A673 (cell line): ENCODE results near the gene SEPTIN1. TPM values are rescaled to one million over a fixed set of nuclear protein-coding genes. Genes with fewer than 3 reads are reported as not detected.

Experiments used
- BruUV-seq: library from RNA; stranded (reverse); fragments of 400-500 nt; replicated peaks from 2 replicates; lab custom pipeline; 2021; lab: Mats Ljungman, UMichigan
- CTCF ChIA-PET: fragments of 300-600 bp; sonication (Branson Sonifier 250); formaldehyde crosslinking; loops from one replicate; lab custom pipeline; 2022; ENCODE audit warnings: antibody characterized with exemption; lab: Charles Lee
- POLR2A ChIA-PET: fragments of 300-600 bp; sonication (Branson Sonifier 250); formaldehyde crosslinking; loops from one replicate; lab custom pipeline; 2022; ENCODE audit warnings: antibody characterized with exemption; ENCODE audit not compliant: low non-redundant PET; lab: Charles Lee
- DNase-seq: peaks from one replicate; pipeline ENCODE4 v3.0.0-alpha.2; 2015; ENCODE audit warnings: low spot score
- H3K27ac ChIP-seq: fragments of 200-600 bp; sonication (generic); 2 replicates; pipeline ENCODE4 v1.5.1; 2016; ENCODE audit warnings: mixed run types, low read depth, mild to moderate bottlenecking, mixed read lengths, antibody characterized with exemption, low read length; ENCODE audit not compliant: poor library complexity, severe bottlenecking
- H3K27me3 ChIP-seq: fragments of 200-600 bp; sonication (generic); replicated peaks from 2 replicates; pipeline ENCODE4 v1.6.1; 2017; ENCODE audit warnings: mixed run types, low read depth, mild to moderate bottlenecking, mixed read lengths, antibody characterized with exemption, low read length; ENCODE audit not compliant: insufficient read depth, poor library complexity
- H3K36me3 ChIP-seq: fragments of 200-600 bp; sonication (generic); 2 replicates; pipeline ENCODE4 v1.6.1; 2016; ENCODE audit warnings: mixed run types, mild to moderate bottlenecking, mixed read lengths, antibody characterized with exemption, low read length; ENCODE audit not compliant: insufficient read depth, poor library complexity, severe bottlenecking
- H3K4me1 ChIP-seq: fragments of 200-600 bp; sonication (generic); 2 replicates; pipeline ENCODE4 v1.6.1; 2017; ENCODE audit warnings: mixed run types, mild to moderate bottlenecking, mixed read lengths, antibody characterized with exemption, low read length; ENCODE audit not compliant: insufficient read depth, poor library complexity, severe bottlenecking
- H3K4me3 ChIP-seq: fragments of 200-600 bp; sonication (generic); 2 replicates; pipeline ENCODE4 v1.5.1; 2016; ENCODE audit warnings: low read depth, mixed run types, mild to moderate bottlenecking, mixed read lengths, low read length; ENCODE audit not compliant: poor library complexity, severe bottlenecking
- H3K9me3 ChIP-seq: fragments of 200-600 bp; sonication (generic); 2 replicates; pipeline ENCODE4 v1.6.1; 2016; ENCODE audit warnings: mixed run types, low read depth, mild to moderate bottlenecking, mixed read lengths, antibody characterized with exemption, low read length; ENCODE audit not compliant: poor library complexity, severe bottlenecking
- EZH2 ChIP-seq: fragments of 200-600 bp; sonication (generic); IDR thresholded peaks from 2 replicates; pipeline ENCODE4 v1.6.1; 2017; ENCODE audit warnings: borderline replicate concordance, low read depth, mild to moderate bottlenecking, mixed read lengths, antibody characterized with exemption, low read length; ENCODE audit not compliant: poor library complexity, severe bottlenecking
- intact Hi-C: fragments of 100-400 bp; cut with micrococcal nuclease; formaldehyde crosslinking; loops from one replicate; pipeline ENCODE4 v1.10.0; 2022; ENCODE audit not compliant: unreplicated experiment
- total RNA-seq: library from RNA; stranded (reverse); gene quantifications from 2 replicates; pipeline ENCODE4 v1.2.3, GENCODE V29; 2021
- TF ChIP-seq, protein P1 (sequence below): fragments of 300-800, 200-600 bp; sonication (generic); conservative IDR thresholded peaks from 2 replicates; pipeline ENCODE4 v1.5.1; 2017; ENCODE audit warnings: low read depth, mild to moderate bottlenecking, antibody characterized with exemption, low read length, moderate library complexity, mixed read lengths

Gene SEPTIN1
- total RNA-seq, 1 experiment from 2014 or later: 0.86 TPM

- peak overlapping the region; percentile 100 for H3K27ac ChIP-seq
- POLR2A ChIA-PET: interaction anchor here (0.6 to 0.8 kb wide), 2 partner anchors 29 to 51 kb away, joined by 3 read pairs; no protein-coding TSS in a partner anchor
Observed at GRCh38 chr16:30377812-30378235, 4.5 kb downstream of the SEPTIN1 start.

DNA sequence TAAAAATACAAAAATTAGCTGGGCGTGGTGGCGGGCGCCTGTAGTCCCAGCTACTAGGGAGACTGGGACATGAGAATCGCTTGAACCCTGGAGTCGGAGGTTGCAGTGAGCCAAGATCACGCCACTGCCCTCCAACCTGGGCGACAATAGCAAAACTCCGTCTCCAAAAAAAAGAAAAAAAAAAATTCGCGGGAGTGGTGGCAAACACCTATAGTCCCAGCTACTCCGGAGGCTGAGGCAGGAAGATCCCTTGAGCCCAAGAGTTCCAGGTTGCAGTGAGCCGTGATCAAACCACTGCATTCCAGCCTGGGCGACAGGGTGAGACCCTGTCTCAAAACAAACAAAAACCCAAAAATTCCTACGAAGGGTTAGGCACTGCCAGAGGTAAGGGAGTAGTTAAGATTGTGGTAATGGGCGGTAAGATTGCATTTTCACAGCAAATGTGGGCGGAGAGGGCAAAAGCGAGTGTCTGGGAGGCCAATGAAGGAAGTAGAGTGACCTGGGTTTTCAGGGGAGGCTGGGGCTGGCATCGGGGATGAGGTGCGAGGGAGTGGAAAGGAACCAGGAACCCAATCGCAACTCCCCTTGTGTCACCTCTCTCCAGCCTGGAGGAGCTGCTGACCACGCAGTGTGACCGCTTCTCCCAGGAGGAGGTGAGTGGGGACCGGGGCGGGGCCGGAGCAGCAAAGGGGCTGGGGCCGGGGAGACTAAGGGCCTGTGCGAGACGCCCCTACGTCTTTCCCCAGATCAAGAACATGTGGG is 5.1 kb downstream of the SEPTIN1 start:
- no peak for TF ChIP-seq EZH2
- TF ChIP-seq, protein P1, sequence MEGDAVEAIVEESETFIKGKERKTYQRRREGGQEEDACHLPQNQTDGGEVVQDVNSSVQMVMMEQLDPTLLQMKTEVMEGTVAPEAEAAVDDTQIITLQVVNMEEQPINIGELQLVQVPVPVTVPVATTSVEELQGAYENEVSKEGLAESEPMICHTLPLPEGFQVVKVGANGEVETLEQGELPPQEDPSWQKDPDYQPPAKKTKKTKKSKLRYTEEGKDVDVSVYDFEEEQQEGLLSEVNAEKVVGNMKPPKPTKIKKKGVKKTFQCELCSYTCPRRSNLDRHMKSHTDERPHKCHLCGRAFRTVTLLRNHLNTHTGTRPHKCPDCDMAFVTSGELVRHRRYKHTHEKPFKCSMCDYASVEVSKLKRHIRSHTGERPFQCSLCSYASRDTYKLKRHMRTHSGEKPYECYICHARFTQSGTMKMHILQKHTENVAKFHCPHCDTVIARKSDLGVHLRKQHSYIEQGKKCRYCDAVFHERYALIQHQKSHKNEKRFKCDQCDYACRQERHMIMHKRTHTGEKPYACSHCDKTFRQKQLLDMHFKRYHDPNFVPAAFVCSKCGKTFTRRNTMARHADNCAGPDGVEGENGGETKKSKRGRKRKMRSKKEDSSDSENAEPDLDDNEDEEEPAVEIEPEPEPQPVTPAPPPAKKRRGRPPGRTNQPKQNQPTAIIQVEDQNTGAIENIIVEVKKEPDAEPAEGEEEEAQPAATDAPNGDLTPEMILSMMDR: no peak
- no peaks in the 10 kb centered on the region for H3K27me3 ChIP-seq
- peak overlapping the region; percentile 88 for H3K4me3 ChIP-seq
- ChIA-PET POLR2A (interaction anchor here (0.6 kb wide), 1 partner anchor 50 kb away, joined by 3 read pairs; no protein-coding TSS in a partner anchor), CTCF (interaction anchor here (0.8 kb wide), 1 partner anchor 221 kb away, joined by 4 read pairs; no protein-coding TSS in a partner anchor)
- H3K4me1 ChIP-seq: peaks cover 6% of the 10 kb centered on the region
- intact Hi-C loops: no loop called here
- peak overlapping the region; percentile 100 for H3K27ac ChIP-seq
- H3K9me3 ChIP-seq: no peaks in the 10 kb centered on the region
- no TSS peak for BruUV-seq
- no peaks in the 10 kb centered on the region for H3K36me3 ChIP-seq
- DNase-seq: no peak

More at GRCh38 chr16:30377812-30378235, 4.5 kb downstream of the SEPTIN1 start:
- peak; percentile 92 for DNase-seq
- H3K4me3 ChIP-seq: peak overlapping the region; percentile 88
- H3K27me3 ChIP-seq: no peaks in the 10 kb centered on the region
- BruUV-seq: TSS peak; percentile 79
- H3K36me3 ChIP-seq: no peaks in the 10 kb centered on the region
- intact Hi-C loops: no loop called here
- H3K9me3 ChIP-seq: no peaks in the 10 kb centered on the region
- TF ChIP-seq, protein P1: no peak
- no peak for TF ChIP-seq EZH2
- CTCF ChIA-PET: no interaction called here
- peaks cover 6% of the 10 kb centered on the region for H3K4me1 ChIP-seq

- CTCF ChIA-PET: no interaction called here
- no peaks in the 10 kb centered on the region for H3K27me3 ChIP-seq
- H3K9me3 ChIP-seq: no peaks in the 10 kb centered on the region
- no peak overlapping the region for H3K4me3 ChIP-seq
- POLR2A ChIA-PET: no interaction called here
- intact Hi-C loops: no loop called here
- no peaks in the 10 kb centered on the region for H3K36me3 ChIP-seq
- H3K4me1 ChIP-seq: peaks cover 11% of the 10 kb centered on the region
- DNase-seq: no peak
- BruUV-seq: no TSS peak
- peak overlapping the region; percentile 100 for H3K27ac ChIP-seq
- TF ChIP-seq, protein P1: no peak
- TF ChIP-seq EZH2: no peak
Observed at GRCh38 chr16:30376461-30376902, 5.9 kb downstream of the SEPTIN1 start.
